GM12891 (cell line): Measurements from ENCODE around the gene DOC2A.

Experiments
- DNase-seq: peaks from one replicate; pipeline ENCODE4 v3.0.0; 2011; ENCODE audit warnings: low spot score; ENCODE audit not compliant: insufficient read length
- FAIRE-seq: peaks from 2 replicates; lab custom pipeline; 2011; peaks lifted over from hg19 to GRCh38; lab: Jason Lieb, UNC
- PAX5 ChIP-seq: IDR thresholded peaks from 2 replicates; pipeline ENCODE4 v1.6.1; 2011; ENCODE audit warnings: low read length, moderate library complexity, mild to moderate bottlenecking; ENCODE audit not compliant: insufficient read depth, severe bottlenecking
- POLR2A ChIP-seq: IDR thresholded peaks from 2 replicates; pipeline ENCODE4 v1.6.1; 2011; ENCODE audit warnings: low read depth, low read length, control low read depth
- POLR2AphosphoS5 ChIP-seq: IDR thresholded peaks from 2 replicates; pipeline ENCODE4 v1.6.1; 2011; ENCODE audit warnings: low read depth, low read length, control low read depth
- POU2F2 ChIP-seq: IDR thresholded peaks from 2 replicates; pipeline ENCODE4 v1.6.1; 2011; ENCODE audit warnings: low read depth, mild to moderate bottlenecking, control low read depth, low read length, moderate library complexity
- SPI1 ChIP-seq: IDR thresholded peaks from 2 replicates; pipeline ENCODE4 v1.6.1; 2011; ENCODE audit warnings: low read depth, low read length, control low read depth
- TAF1 ChIP-seq: IDR thresholded peaks from 2 replicates; pipeline ENCODE4 v1.6.1; 2011; ENCODE audit warnings: low read depth, low read length, control low read depth

The DOC2A gene

GRCh38 chr16:29983420-29984136 lies 27.2 kb downstream of the DOC2A start:
- no peak for DNase-seq
- FAIRE-seq, result no peak
- TF ChIP-seq PAX5 (no peak), POLR2A (no peak)

GRCh38 chr16:29982560-29983419 lies 28.0 kb downstream of the DOC2A start:
- no peak for DNase-seq
- TF ChIP-seq POLR2AphosphoS5 (no peak), POLR2A (no peak), POU2F2 (no peak), SPI1 (no peak), TAF1 (no peak), PAX5 (no peak)
- FAIRE-seq, result no peak

GRCh38 chr16:29978564-29979270 lies 32.1 kb downstream of the DOC2A start:
- no peak for FAIRE-seq
- DNase-seq, result no peak
- TF ChIP-seq POLR2AphosphoS5, result no peak
- no peak for TF ChIP-seq POU2F2
- no peak for TF ChIP-seq PAX5
- TF ChIP-seq TAF1, result no peak
- TF ChIP-seq POLR2A, result no peak
- TF ChIP-seq SPI1, result no peak

GRCh38 chr16:29978081-29978480 lies 32.7 kb downstream of the DOC2A start:
- FAIRE-seq, result no peak
- no peak for DNase-seq
- no peak for TF ChIP-seq SPI1
- TF ChIP-seq POU2F2, result no peak
- TF ChIP-seq TAF1, result no peak
- no peak for TF ChIP-seq POLR2A
- no peak for TF ChIP-seq POLR2AphosphoS5
- TF ChIP-seq PAX5, result no peak

- no peak for DNase-seq
- FAIRE-seq, result no peak
- TF ChIP-seq TAF1 (no peak), SPI1 (no peak), POLR2AphosphoS5 (no peak), POU2F2 (no peak), PAX5 (no peak), POLR2A (no peak)
These were observed 33.6 kb downstream of the DOC2A start for GRCh38 chr16:29977063-29977825.

- no peak for DNase-seq
- FAIRE-seq, result no peak
- TF ChIP-seq POU2F2 (no peak), POLR2A (no peak), SPI1 (no peak)
These were observed 34.9 kb downstream of the DOC2A start for GRCh38 chr16:29975811-29976511.

- DNase-seq (no peak), FAIRE-seq (no peak)
- TF ChIP-seq PAX5 (no peak), SPI1 (no peak), POLR2A (no peak), POLR2AphosphoS5 (no peak)
These were observed 35.7 kb downstream of the DOC2A start for GRCh38 chr16:29975134-29975538.

- FAIRE-seq, result no peak
- DNase-seq, result no peak
- TF ChIP-seq SPI1, result no peak; the same call in 1 of the 2 replicates
- TF ChIP-seq PAX5, result no peak
- TF ChIP-seq POLR2A, result no peak
- 0 out of 2 replicates have a peak, but pooled peaks have one; percentile 21 for TF ChIP-seq TAF1
- TF ChIP-seq POLR2AphosphoS5, result no peak
These were observed 36.3 kb downstream of the DOC2A start for GRCh38 chr16:29974291-29975133.
